Colonic mucosa (tissue), 4 donors: ENCODE data around the gene ATF7. TPM values are rescaled to one million over a fixed set of nuclear protein-coding genes. Genes with fewer than 3 reads are reported as not detected.
"Not testable (repeated sequence)": the region's sequence is repeated elsewhere in the genome, so short reads cannot be mapped to it uniquely, and the experiment has no call there.

Experiments
- DNase-seq: peaks from one replicate; pipeline ENCODE4 v3.0.0-alpha.2; 2020
- H3K27ac ChIP-seq: fragments of 200-600 bp; one replicate; pipeline ENCODE4 v1.8.0; 2021
- H3K27me3 ChIP-seq: fragments of 200-600 bp; one replicate; pipeline ENCODE4 v1.8.0; 2021
- H3K36me3 ChIP-seq: fragments of 200-600 bp; one replicate; pipeline ENCODE4 v1.8.0; 2021
- H3K4me1 ChIP-seq: fragments of 200-600 bp; one replicate; pipeline ENCODE4 v1.8.0; 2021; ENCODE audit warnings: mild to moderate bottlenecking
- H3K4me3 ChIP-seq: fragments of 200-600 bp; one replicate; pipeline ENCODE4 v1.8.0; 2021
- H3K9ac ChIP-seq, 2 donors: one replicate each; pipeline ENCODE4 v1.7.0; 2013; ENCODE audit warnings: control low read depth in 2 of 2, low read depth in 2 of 2, low read length in 2 of 2
- H3K9me3 ChIP-seq: fragments of 200-600 bp; one replicate; pipeline ENCODE4 v1.8.0; 2021
- intact Hi-C: fragments of 100-400 bp; cut with DNase I; formaldehyde crosslinking; loops from one replicate; pipeline ENCODE4 v1.14.1; 2022
- total RNA-seq, 2 donors: library from RNA; stranded (reverse); fragmentation: NEBNext Ultra II Directional in 1 of 2; extraction: Animal tissue kit (Norgen Biotek cat#: 25700) in 1 of 2; gene quantifications; one replicate each; pipeline ENCODE4 v1.2.1, GENCODE V29; 2021
- TF ChIP-seq, protein P1 (sequence below): fragments of 200-600 bp; IDR thresholded peaks from one replicate; pipeline ENCODE4 v1.8.0; 2022; ENCODE audit warnings: antibody characterized with exemption, mild to moderate bottlenecking
- donor health status: healthy.
- donor health status: DM: no; HTN: no; CAD: no.
- donor health status: DM: no; HTN: no; CAD: no.

ATF7 gene
- total RNA-seq, 2 donors from 2014 or later: 31.1 to 38.5 TPM

DNA sequence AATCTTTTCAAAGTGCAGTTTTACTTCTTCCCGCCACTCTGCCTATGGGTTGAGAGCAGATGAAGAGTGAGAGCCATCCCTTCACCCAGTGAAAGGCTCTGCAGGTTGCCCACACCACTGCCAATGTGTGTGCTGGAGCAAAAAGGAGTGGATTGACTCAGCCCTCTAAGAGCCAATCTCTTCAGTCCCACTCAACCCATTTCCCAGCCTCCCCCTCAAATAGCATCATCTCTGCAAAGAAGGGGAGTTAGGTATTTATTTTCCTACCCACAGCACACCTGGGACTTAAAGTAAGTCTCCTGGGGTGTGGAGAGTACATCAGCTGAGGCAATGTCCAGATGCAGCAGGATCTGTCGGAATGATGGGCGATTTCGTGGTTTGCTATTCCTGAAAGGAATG lies 142.2 kb downstream of the ATF7 start:
- no peak for DNase-seq
- TF ChIP-seq, protein P1, sequence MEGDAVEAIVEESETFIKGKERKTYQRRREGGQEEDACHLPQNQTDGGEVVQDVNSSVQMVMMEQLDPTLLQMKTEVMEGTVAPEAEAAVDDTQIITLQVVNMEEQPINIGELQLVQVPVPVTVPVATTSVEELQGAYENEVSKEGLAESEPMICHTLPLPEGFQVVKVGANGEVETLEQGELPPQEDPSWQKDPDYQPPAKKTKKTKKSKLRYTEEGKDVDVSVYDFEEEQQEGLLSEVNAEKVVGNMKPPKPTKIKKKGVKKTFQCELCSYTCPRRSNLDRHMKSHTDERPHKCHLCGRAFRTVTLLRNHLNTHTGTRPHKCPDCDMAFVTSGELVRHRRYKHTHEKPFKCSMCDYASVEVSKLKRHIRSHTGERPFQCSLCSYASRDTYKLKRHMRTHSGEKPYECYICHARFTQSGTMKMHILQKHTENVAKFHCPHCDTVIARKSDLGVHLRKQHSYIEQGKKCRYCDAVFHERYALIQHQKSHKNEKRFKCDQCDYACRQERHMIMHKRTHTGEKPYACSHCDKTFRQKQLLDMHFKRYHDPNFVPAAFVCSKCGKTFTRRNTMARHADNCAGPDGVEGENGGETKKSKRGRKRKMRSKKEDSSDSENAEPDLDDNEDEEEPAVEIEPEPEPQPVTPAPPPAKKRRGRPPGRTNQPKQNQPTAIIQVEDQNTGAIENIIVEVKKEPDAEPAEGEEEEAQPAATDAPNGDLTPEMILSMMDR: no peak
- intact Hi-C loops: no loop called here
- Histone ChIP-seq H3K9me3 (no peaks in the 10 kb centered on the region), H3K4me3 (no peak overlapping the region), H3K9ac (no peak overlapping the region), H3K27ac (peak overlapping the region; percentile 53), H3K36me3 (peaks cover 23% of the 10 kb centered on the region), H3K27me3 (no peaks in the 10 kb centered on the region), H3K4me1 (no peaks in the 10 kb centered on the region)

- Histone ChIP-seq H3K27ac (peak overlapping the region; percentile 53), H3K27me3 (no peaks in the 10 kb centered on the region), H3K36me3 (peaks cover 23% of the 10 kb centered on the region), H3K4me3 (no peak overlapping the region), H3K4me1 (no peaks in the 10 kb centered on the region), H3K9me3 (no peaks in the 10 kb centered on the region), H3K9ac (no peak overlapping the region)
- peak; percentile 46 for DNase-seq
- intact Hi-C loops: no loop called here
- TF ChIP-seq, protein P1: no peak
Measured at GRCh38 chr12:53483225-53483978, 142.8 kb downstream of the ATF7 start.

- no peak for DNase-seq
- H3K27ac ChIP-seq: peak overlapping the region; percentile 53
Measured at GRCh38 chr12:53482626-53483168, 143.5 kb downstream of the ATF7 start.

GRCh38 chr12:53481939-53482586 lies 144.1 kb downstream of the ATF7 start:
- Histone ChIP-seq H3K9ac (no peak overlapping the region), H3K9me3 (no peaks in the 10 kb centered on the region), H3K27ac (no peak overlapping the region), H3K4me3 (no peak overlapping the region), H3K36me3 (peaks cover 24% of the 10 kb centered on the region), H3K4me1 (no peaks in the 10 kb centered on the region), H3K27me3 (no peaks in the 10 kb centered on the region)
- intact Hi-C loops: no loop called here
- TF ChIP-seq, protein P1: no peak
- DNase-seq: no peak

More at GRCh38 chr12:53482626-53483168, 143.5 kb downstream of the ATF7 start:
- TF ChIP-seq, protein P1: no peak
- H3K9ac ChIP-seq: no peak overlapping the region
- H3K27me3 ChIP-seq: no peaks in the 10 kb centered on the region
- H3K36me3 ChIP-seq: peaks cover 23% of the 10 kb centered on the region
- intact Hi-C loops: no loop called here
- H3K4me3 ChIP-seq: no peak overlapping the region
- H3K4me1 ChIP-seq: no peaks in the 10 kb centered on the region
- no peaks in the 10 kb centered on the region for H3K9me3 ChIP-seq

DNA sequence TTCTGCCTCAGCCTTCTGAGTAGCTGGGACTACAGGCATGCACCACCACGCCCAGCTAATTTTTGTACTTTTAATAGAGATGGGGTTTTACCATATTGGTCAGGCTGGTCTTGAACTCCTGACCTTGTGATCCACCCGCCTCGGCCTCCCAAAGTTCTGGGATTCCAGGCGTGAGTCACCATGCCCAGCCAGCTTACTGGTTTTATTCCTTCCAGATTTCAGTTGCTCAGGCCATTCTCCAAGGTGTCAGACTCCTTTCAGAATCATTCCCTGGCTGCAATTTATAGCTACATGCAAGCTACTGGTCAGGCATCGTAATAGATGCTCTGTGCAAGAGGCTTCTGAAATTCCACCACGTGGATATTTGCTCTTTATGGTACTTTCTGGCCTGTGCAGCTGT lies 144.7 kb downstream of the ATF7 start:
- intact Hi-C loops, DNase-seq, H3K27me3 ChIP-seq, H3K9me3 ChIP-seq, H3K4me3 ChIP-seq, H3K9ac ChIP-seq, H3K27ac ChIP-seq, H3K4me1 ChIP-seq: not testable (repeated sequence)
- peaks cover 27% of the 10 kb centered on the region for H3K36me3 ChIP-seq
